Left lung (tissue), 10 donors: Measurements from ENCODE around the gene WDR20. TPM values are rescaled to one million over a fixed set of nuclear protein-coding genes. Genes with fewer than 3 reads are reported as not detected.

Source experiments
- ATAC-seq: fragments of 200-7000 bp; cut with Tn5 transposase; one replicate; pipeline ENCODE4 v1.9.1; 2020; ENCODE audit warnings: moderate library complexity
- DNase-seq, 4 donors: peaks; one replicate each; pipeline ENCODE4 v3.0.0-alpha.2; 2013 to 2020
- H3K27ac ChIP-seq, 2 donors: fragments of 200-600 bp; sonication (generic) in 1 of 2; one replicate each; pipeline versions ENCODE4 v1.5.0 to v1.8.0; 2020 to 2021
- H3K27me3 ChIP-seq, 2 donors: fragments of 200-600 bp; sonication (generic) in 1 of 2; one replicate each; pipeline versions ENCODE4 v1.5.0 to v1.8.0; 2020 to 2021
- H3K36me3 ChIP-seq, 2 donors: fragments of 200-600 bp; sonication (generic) in 1 of 2; one replicate each; pipeline versions ENCODE4 v1.5.0 to v1.8.0; 2020 to 2021
- H3K4me1 ChIP-seq, 2 donors: fragments of 200-600 bp; one replicate each; pipeline ENCODE4 v1.8.0; 2021
- H3K4me3 ChIP-seq, 2 donors: fragments of 200-600 bp; sonication (generic) in 1 of 2; one replicate each; pipeline versions ENCODE4 v1.5.0 to v1.8.0; 2020 to 2021; ENCODE audit warnings: mild to moderate bottlenecking in 1 of 2
- H3K9me3 ChIP-seq, 2 donors: fragments of 200-600 bp; sonication (generic) in 1 of 2; one replicate each; pipeline versions ENCODE4 v1.5.0 to v1.8.0; 2020 to 2021
- intact Hi-C, 2 donors: fragments of 100-400 bp; cut with DNase I; formaldehyde crosslinking; loops; one replicate each; pipeline versions ENCODE4 v1.11.2 to v1.14.2; 2022
- polyA plus RNA-seq, 6 donors: library from polyadenylated mRNA; unstranded; fragments of 120-200 nt; gene quantifications; one replicate each; pipeline ENCODE4 v1.2.1, GENCODE V29; 2013; ENCODE audit not compliant: insufficient read length in 6 of 6
- total RNA-seq, 2 donors: library from RNA; stranded (reverse); fragmentation: NEBNext Ultra II Directional; extraction: Animal tissue kit (Norgen Biotek cat#: 25700); gene quantifications; one replicate each; pipeline ENCODE4 v1.2.1, GENCODE V29; 2021
- TF ChIP-seq, protein P1 (sequence below), 2 donors: fragments of 200-600 bp; sonication (generic) in 1 of 2; IDR thresholded peaks; one replicate each; pipeline versions ENCODE4 v1.5.0 to v1.8.0; 2021; ENCODE audit warnings: antibody characterized with exemption in 2 of 2
- donor health status: DM: no; HTN: yes; CAD: no.
- donor health status: DM: no; HTN: no; CAD: no.

The WDR20 gene
- total and polyA plus RNA-seq, 8 donors = 22.4 to 28.4 (median 26.2) TPM

DNA sequence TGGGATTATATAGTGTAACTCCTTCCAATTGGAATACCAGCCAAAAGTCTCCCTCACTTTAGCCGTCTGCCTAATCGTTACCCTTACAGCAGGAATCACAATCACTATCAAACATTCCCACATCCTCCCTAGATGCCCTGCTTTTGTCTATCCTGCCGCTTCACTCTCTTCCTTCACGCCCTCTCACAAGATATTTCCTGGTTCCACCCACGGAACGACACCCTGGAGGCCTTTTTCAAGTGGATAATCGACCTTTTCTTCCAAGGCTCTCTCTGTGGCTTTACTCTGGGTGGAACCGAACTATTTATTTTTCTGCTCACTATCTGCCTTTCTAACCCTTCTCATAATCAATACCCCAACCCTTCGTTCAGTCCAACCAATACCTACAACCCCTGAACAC, 106.4 kb downstream of the WDR20 start:
- no peak for DNase-seq
- Histone ChIP-seq H3K36me3 (no peaks in the 10 kb centered on the region), H3K27me3 (no peaks in the 10 kb centered on the region), H3K27ac (no peak overlapping the region), H3K4me3 (no peak overlapping the region), H3K4me1 (no peaks in the 10 kb centered on the region), H3K9me3 (no peaks in the 10 kb centered on the region)
- intact Hi-C loops = no loop called here
- TF ChIP-seq, protein P1, sequence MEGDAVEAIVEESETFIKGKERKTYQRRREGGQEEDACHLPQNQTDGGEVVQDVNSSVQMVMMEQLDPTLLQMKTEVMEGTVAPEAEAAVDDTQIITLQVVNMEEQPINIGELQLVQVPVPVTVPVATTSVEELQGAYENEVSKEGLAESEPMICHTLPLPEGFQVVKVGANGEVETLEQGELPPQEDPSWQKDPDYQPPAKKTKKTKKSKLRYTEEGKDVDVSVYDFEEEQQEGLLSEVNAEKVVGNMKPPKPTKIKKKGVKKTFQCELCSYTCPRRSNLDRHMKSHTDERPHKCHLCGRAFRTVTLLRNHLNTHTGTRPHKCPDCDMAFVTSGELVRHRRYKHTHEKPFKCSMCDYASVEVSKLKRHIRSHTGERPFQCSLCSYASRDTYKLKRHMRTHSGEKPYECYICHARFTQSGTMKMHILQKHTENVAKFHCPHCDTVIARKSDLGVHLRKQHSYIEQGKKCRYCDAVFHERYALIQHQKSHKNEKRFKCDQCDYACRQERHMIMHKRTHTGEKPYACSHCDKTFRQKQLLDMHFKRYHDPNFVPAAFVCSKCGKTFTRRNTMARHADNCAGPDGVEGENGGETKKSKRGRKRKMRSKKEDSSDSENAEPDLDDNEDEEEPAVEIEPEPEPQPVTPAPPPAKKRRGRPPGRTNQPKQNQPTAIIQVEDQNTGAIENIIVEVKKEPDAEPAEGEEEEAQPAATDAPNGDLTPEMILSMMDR (IDR thresholded peaks at IDR 0.05) = no peak
- no peak for ATAC-seq

DNA sequence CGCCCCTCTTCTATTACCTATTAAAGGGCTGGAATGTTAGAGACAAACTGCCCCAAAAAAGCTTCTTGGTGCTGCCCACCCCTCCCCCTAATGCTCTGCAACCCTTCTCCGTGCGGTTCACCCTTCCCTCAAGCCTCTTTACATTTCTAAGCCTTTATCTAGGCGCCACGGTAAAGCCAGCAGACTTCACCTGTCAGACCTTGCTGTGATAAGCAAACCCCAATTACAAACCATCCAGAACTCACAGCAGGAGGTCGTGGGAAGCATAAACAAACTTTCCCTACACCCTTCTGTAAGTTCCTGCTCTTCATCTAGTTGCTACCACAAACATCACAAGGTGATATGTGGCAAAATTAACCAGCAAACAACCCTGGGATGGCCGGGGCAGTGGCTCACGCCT, 108.4 kb downstream of the WDR20 start:
- H3K27ac ChIP-seq = no peak overlapping the region
- DNase-seq = no peak
- no peaks in the 10 kb centered on the region for H3K36me3 ChIP-seq
- H3K9me3 ChIP-seq = no peaks in the 10 kb centered on the region
- no peak for ATAC-seq
- H3K4me1 ChIP-seq = no peaks in the 10 kb centered on the region
- no peak overlapping the region for H3K4me3 ChIP-seq
- intact Hi-C loops = no loop called here
- TF ChIP-seq, protein P1 (IDR thresholded peaks at IDR 0.05) = no peak
- no peaks in the 10 kb centered on the region for H3K27me3 ChIP-seq

DNA sequence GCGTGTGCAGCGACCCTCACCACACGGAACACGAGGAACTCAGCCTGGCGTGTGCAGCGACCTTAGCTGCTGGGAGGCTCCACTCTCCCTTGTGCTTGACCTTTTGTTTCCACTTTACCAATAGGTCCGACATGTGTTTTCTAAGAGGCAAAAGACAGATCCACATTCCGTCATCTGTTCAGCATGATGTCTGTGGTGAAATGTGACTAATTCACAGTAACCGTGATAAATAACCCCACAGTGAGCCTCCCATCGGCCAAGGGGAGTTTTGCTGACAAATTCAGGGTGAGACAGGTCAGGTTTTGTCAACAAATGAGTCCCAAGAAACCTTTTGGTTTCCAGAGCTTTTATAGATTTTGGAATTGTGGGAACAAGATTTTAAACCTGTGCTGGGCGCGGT, 109.3 kb downstream of the WDR20 start:
- intact Hi-C loops = no loop called here
- Histone ChIP-seq H3K36me3 (no peaks in the 10 kb centered on the region), H3K9me3 (no peaks in the 10 kb centered on the region), H3K27ac (no peak overlapping the region), H3K4me3 (no peak overlapping the region), H3K27me3 (no peaks in the 10 kb centered on the region), H3K4me1 (no peaks in the 10 kb centered on the region)
- ATAC-seq (no peak), DNase-seq (no peak)
- TF ChIP-seq, protein P1 (IDR thresholded peaks at IDR 0.05) = no peak

DNA sequence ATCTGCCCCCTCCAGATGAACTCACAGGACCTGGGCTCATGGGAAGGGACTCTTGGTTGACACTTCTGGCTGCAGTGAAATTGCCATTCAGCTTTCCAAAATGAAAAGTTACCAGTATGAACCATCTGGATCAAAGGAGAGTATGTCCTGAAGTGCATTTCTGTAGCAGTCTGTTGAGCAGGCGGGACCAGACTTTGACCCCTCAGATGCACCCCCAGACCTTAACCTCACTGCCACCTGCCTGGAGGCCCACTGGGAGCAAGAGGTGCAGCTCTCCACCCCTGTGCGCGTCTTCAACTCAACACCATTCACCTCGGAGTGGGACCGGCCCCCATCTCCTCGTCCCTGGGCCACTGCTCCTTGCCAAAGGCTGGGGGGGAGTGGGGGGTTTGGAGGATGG, 110.3 kb downstream of the WDR20 start:
- no peaks in the 10 kb centered on the region for H3K9me3 ChIP-seq
- TF ChIP-seq, protein P1 (IDR thresholded peaks at IDR 0.05) = no peak
- no peak overlapping the region for H3K27ac ChIP-seq
- no peak for ATAC-seq
- intact Hi-C loops = no loop called here
- DNase-seq = no peak
- H3K36me3 ChIP-seq = no peaks in the 10 kb centered on the region
- H3K4me3 ChIP-seq = no peak overlapping the region
- H3K27me3 ChIP-seq = no peaks in the 10 kb centered on the region
- H3K4me1 ChIP-seq = no peaks in the 10 kb centered on the region

DNA sequence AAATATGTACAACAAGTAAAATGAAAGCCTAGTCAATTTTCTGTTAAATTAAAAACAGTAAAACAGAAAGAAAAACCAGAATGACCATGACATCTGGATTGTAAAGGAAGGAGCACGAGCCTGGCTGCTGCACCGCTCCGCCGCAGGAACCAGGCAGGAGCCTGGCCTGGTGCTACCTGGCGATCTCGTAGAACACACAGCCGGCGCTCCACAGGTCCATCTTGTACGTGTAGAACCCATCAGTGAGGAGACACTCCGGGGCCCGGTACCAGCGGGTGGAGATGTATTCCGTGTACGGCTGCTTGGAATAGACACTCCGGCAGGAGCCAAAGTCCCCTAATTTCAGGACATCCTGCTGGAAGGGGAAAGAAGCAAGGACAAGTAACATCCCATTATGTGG, 110.9 kb downstream of the WDR20 start:
- intact Hi-C loops = no loop called here
- H3K27ac ChIP-seq = no peak overlapping the region
- ATAC-seq = no peak
- TF ChIP-seq, protein P1 (IDR thresholded peaks at IDR 0.05) = no peak
- no peaks in the 10 kb centered on the region for H3K36me3 ChIP-seq
- no peak for DNase-seq
- H3K4me1 ChIP-seq = no peaks in the 10 kb centered on the region
- H3K9me3 ChIP-seq = no peaks in the 10 kb centered on the region
- H3K4me3 ChIP-seq = no peak overlapping the region
- H3K27me3 ChIP-seq = no peaks in the 10 kb centered on the region
